ENCODE data around the gene JPH4.
"Not testable (repeated sequence)": the region's sequence is repeated elsewhere in the genome, so short reads cannot be mapped to it uniquely, and the experiment has no call there.

The JPH4 gene

DNA sequence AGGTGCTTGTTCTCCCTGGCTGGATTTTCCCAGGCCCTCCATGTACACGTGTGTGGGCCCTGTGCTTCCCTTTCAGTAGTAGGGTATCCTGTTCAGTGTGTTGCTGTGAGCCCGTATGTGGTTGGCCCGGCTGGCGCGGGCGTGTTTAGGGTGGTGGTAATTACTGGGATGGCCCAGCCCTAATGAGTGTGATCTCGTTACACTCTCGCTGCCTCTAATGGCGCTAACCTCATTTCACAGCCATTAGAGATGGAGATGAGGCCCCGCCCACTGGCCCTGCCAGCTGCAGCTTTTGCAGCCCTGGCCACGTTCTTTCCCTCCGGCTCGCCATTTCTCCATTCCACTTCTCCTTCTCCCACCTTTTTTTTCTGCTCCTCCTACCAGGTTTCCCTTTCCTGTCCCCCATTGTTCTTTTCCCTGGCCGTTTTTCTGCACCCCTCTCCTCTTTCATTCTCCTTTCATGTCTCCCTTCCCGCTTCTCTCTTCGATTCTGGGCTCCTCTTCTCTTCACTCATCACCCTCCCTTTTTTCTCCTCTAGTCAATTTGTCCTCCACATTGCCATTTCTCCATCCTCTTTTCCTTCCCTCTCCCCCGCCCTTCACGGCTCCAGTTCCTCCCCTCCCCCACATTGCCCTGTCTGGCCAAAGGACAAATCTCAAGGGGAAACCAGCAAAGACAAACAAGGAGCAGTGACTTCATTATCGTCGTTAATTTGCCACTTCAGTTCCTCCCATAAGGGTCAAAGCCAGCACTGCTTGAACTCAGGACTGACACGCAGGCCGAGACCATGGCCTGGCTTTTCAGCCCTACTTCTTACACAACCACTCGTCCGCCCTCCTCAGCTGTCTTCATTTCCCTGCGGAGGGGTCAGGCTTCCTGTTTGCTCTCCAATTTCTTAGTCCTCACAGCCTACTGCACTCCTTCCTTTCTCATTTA is 33.8 kb downstream of the JPH4 start:
- DNase-seq: no peak

DNA sequence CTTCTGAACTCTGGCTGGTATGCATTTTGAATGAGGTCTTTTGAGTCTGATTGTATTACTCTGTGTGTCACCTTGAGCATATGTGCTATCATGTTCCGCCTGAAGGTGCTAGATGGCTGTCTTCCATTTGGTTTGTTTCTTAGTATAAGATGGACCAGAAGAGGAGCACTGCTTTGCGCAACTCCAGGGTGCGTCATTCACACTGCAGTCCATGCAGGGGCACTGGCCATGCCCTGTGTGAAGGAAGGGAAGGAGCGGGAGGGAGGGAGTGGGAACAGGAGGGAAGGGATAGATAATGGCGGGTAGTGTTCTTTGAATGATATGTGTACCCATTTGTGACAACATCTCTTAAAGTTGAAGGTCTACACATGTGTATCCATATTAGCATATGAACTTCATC is 35.2 kb downstream of the JPH4 start:
- DNase-seq: no peak

DNA sequence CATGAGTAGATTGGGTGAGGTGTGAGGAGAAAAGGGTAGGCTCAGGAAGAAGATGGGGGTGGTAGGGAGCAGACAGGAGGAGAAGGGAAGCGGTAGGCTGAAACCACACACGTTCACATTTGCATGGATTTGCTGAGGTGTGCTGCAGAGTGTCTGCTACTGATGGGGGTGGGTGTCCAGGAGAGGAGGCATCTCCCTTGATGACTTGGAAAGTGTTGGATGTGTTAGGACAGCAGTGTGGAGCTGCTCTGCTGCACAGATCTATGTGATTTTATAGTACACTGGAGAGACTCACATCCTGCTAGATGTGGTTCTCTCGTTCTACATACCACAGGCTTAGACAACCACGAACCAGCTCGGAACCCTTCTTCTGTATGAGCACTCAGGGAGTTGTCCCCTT is 36.3 kb downstream of the JPH4 start:
- DNase-seq: no peak

DNA sequence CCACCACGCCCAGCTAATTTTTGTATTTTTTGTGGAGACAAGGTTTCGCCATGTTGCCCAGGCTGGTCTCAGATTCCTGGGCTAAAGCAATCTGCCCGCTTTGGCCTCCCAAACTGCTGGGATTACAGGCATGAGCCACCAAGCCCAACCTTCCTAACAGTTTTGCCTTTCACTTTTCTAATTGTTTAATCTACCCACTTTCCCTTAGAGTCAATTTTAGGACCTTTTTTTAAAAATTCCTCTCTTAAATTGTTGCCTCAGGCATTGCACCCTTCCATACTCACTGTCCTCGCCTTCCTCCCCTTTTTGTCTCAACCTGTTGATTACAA is 38.5 kb downstream of the JPH4 start:
- no peak for DNase-seq

DNA sequence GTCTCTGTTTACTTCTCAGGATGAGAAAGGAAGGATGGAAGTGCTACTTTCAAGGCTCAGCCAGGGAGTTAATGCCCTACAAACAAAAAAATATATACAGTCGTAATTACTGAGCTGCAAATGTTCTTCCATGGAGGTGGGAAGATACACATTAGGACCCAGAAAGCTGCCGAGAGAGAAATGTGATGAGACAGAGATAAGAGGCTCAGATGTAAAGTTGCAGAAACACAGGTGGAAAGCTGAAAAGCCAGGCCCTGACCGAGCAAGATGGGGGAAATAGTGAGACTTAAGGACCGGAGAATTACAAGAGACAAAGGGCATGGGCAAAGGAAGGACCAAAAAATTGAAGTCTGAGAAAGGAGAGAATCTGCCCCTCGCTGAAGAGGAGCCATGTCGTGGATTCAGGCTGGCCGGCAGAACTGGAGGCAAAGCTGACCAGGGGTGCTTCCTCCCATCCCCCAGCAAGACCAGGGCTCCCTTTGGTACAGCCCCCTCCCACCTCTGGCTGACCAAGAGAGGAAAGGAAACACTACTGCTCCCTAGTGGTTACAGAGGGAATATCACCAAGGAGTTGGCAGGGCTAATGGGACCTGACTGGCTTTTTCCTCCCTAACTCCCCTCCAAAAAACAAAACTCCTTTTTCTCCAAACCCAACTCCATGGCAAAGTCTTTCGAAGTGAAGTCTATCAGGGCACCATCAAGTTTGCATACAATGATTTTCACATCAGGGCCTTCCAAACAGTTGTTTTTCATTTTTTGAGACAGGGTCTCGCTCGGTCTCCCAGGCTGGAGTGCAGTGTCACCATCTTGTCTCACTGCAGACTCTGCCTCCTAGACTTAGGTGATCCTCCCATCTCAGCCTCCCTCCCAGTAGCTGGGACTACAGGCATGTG is 39.1 kb downstream of the JPH4 start:
- no peak for DNase-seq

DNA sequence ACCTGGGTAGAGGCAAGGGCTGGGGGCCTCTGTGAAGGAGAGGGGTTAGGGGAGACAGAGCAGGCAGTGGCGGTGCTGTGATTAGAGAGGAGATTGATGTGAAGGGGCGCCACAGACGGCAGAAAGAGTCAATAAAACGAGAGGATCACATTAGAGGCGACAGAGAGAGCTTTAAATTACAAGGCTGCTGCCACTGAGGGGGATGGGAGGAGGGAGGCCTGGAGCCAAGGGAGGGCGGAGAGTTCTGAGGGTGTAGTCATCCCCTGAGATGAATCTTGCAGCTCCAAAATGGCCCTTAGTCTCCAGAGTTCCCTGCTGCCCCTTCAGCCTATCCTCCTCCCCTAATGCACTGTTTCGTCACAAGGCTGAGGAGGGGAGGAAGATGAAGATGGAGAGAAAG is 39.8 kb downstream of the JPH4 start:
- no peak for DNase-seq

DNA sequence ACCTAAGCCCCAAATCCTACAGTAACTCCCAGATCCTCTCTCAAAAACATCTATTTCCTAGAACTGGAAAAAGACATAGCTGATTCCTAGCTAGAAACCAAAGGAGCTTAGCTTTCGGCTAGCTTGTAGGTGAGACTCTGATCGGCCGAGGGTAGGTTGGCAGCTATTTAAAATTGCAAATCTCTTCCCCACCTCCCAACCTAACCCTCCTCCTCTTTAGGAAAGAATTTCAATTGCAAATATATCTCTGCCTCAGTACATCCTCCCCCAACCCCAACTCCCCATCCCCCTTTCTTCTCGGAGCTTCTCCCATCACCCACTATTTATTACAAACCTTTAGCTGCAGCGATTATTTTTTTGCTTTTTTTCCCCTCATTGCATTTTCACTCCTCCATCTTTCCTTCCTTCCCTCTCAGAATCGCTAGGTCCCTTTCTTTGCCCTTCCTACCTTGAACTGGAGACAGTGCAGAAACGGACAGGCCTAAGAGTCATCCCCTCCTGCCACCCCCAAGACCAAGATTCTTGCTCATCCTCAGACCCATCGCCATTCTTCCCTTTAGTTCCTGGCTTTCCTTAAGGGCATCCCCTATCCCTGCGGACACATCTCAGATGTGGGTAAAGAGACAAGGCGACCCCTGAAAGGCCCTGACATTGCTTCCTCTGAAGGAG is 40.4 kb downstream of the JPH4 start:
- DNase-seq: no peak

DNA sequence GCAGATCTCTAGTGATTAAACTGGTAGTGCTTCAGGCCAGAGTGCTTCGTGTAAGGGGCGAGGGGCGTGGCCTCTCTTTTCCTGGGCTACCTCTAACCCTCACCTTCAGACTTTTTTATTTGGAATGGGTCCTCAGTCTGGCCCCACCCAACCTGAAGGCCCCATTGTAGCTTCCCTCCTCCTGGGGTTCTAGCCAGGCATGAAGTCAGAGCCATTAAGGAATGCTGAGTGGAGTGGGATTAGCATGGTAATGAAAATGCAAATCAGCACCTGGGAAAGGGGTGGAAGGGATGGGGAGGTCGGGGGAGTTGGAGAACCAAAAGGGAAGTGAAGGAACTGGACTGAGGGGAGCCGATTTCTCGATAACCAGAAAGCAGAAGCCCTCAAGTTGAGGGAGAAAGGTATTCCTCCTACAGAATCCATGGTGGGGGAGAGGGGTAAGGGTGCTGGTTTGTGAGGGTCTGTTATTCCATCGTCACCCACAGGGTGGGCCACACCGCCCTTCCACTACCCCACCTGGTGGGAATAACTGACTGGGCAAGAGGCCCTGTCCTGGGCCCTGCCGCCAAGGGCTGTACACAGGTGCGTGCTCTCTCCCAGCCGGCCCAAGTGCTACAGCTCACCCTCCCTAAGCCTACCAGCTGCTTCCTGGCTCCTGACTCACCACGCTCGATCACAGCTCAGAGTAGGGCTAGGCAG is 41.1 kb downstream of the JPH4 start:
- no peak for DNase-seq

DNA sequence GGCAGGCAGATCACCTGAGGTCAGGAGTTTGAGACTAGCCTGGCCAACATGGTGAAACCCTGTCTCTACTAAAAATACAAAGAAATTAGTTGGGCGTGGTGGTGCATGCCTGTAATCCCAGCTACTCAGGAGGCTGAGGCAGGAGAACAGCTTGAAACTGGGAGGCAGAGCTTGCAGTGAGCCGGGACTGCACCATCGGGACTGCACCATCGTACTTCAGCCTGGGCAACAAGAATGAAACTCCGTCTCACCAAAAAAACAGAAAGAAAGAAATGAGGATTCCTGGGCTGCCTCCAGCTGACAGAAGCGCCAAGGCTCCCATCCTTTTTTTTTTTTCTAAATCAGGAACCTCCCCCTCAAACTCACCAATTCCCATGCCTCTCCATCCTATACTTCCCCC is 41.7 kb downstream of the JPH4 start:
- DNase-seq: not testable (repeated sequence)

DNA sequence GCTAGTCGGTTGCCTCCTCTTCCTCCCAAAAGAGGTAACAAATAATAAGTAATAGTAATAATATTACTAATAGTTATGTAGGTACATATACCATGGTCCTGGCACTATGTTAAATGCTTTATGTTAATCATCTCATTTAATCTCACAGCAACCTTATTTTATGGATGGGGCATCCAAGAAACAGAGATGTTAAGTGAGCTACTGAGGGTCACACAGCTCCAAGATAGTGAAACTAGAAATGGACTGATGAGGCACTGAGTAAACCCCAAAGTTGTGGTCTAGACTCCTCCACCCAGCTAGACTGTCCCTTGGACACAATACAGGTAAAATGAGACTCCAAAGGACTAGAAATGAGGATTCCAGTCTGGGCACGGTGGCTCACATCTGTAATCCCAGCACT is 42.1 kb downstream of the JPH4 start:
- DNase-seq: no peak

DNA sequence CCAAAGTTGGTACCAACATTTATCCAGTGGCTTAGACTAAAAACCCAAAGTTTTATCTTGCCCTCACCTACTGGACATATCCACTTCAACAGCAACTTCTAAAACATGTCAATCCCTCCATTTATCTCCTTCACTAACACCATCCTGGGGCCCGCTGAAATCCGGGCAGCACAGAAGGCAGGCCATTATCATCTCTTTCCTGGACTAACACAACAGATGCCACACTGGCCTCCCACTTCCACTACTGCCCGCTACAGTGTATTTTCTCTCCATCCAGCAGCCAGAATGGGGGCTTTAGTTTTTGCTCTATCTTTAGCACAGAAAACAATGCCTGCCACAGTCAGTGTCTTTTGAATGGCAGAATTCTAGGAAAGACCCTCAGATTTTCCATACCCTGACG is 42.6 kb downstream of the JPH4 start:
- no peak for DNase-seq

DNA sequence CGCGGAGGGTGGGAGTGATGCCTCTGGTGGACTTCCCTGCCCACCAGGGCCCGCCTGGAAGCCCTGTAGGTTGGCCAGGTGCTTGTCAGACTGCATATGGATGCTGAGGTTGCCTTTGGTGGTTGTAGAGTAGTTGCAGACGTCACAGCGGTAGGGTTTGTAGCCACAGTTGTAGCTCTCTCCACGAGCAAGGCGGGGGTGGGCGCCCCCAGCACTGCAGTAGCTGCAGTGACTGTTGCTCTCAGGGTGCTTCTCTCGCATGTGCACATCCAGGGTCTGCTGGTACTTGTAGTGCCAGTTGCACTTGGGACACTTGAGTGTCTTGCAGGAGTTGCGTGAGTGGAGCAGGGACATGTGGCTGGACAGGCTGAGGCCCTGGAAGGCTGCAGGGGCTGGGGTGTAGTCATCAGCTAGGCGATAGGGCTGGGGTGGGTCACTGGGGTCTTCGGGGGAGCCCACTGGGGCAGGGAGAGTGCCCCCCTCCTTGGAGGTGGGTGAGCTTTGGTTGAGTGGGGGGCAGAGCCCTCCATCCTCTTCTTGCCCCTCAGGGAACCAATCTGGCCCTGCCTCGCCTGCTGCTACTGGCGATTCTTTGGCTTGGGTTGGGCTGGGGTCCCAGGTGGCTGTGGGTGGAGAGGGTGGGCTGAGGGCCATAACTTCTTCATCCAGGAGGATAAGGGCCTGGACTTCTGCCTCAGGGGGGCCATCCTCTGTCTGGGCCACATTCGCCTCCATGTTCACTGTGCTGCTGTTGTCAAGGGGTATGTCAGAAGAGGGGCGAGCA is 44.7 kb downstream of the JPH4 start:
- no peak for DNase-seq

DNA sequence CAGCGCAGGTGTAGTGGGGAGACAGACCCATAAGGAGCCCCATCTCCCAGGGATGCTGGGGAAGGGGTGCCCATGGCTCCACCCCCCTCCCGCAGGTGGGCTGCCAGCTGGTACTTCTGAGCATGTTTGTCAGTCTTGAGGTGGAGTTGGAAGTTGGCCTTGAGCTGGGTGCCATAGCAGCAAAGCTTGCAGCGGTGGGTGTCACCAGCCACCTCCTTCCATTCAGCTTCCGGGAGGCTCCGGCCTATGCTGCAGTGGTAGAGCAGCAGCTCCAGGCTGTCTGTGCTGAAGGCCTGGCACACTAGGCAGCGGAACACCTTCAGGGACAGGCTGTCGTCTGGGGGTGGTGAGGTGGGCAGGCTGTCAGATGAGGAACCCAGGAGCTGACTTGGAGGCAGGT is 45.9 kb downstream of the JPH4 start:
- no peak for DNase-seq

DNA sequence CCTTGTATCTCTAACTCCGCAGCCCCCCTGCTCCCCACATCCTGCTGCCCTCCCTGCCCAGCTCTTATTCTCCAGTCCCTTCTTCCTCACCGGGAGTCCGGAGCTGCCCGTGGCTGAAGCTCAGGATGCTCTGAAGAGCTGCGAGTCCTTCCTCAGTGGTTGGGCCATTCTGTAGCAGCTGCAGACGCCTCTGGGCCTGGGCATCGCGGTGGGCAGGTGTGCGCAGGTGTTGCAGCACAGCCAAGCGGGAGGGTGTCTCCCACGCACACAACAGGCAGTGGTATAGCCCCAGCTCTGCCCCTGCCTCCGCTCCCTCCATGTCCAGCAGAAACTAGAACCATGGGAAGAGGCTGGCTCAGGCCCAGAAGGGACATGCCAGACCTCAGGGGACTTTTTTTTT is 47.2 kb downstream of the JPH4 start:
- DNase-seq: no peak

DNA sequence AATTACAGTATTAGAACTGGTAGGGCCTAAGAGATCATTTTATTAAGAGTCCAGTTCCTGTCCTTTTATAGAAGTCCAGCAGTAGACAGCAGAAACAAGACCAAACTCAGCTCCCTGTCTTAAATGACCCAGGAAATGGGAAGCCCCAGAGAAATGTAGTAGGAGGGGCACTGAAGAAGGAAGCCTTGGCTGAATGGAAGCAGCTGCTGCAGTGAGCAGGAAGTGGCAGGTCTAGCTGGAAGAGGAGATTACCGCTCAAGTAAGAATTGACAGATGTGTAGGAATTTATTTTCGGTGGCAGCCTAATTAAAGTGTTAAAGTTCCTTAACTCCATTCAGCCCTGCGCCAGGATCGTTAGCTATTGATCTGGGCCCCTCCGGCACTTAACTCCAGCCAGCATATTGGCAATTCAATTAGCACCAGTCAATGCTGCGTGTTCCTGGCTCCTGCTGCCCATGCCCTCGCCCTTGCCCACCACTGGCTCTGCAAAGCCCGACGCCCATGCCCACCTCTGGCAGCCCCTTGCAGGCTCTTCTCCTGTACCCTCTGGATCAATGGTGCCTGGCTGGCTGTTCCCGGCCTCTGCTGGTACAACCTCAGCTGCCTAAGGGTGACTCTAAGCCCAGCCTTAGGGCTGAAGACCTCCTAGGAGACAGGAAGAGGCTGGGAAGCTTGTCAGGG is 48.1 kb downstream of the JPH4 start:
- no peak for DNase-seq

DNA sequence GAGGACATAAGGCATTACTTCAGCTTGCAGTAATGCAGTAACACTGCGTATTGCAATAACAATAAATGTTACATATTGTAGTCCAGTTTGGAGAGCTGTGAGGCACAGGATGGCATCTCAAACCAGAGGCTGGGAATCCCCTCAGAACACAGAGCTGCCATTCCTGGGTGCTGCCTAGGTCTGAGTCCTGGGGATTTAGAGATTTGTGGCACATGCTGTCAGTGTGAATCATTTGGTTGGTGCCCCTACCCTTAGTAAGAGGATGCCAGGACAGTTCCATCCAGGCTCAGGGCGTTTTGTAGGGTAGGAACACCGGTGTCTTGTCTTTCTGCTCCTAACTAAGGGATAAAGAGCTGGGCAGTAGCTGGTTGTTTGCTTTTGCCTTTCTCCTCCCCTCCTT is 49.6 kb downstream of the JPH4 start:
- DNase-seq: no peak

DNA sequence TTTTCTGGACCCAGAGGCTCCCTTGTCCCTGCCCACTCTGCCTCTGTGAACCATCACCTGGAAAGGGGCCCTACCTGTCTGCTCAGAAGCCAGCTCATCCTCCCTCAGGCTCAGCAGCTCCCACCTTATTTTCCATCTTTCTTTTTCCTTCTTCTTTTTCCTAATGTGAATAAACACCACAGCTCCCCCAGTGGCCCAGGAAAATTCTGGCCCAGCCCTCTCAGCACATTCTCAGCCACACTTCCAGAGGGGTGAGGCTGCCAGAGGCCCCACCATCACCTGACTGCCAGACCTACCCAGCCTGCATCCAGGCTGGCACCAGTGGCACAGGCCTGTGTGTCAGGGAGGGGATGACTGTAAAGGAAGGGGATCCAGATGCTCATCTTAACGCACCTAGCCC is 50.0 kb downstream of the JPH4 start:
- DNase-seq: no peak

DNA sequence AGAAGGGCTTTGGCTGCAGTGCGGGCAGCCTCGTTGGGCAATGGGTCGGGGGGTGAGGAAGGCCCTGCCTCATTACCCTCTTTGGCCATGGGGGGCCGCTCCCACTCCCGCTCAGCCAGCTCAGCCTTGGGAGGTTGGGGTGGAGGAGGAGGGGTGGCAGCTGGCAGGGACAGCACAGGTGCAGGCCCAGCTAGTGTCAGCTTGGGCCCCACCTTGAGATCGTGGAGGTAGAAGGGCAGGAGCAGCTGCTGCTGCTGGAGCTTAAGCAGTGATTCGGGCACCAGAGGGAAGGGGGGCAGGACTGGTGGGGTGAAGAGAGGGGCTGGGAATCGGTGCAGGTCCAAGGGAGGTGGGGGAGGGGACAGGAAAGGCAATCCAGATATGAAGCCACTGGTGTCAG is 53.0 kb downstream of the JPH4 start:
- DNase-seq: no peak

DNA sequence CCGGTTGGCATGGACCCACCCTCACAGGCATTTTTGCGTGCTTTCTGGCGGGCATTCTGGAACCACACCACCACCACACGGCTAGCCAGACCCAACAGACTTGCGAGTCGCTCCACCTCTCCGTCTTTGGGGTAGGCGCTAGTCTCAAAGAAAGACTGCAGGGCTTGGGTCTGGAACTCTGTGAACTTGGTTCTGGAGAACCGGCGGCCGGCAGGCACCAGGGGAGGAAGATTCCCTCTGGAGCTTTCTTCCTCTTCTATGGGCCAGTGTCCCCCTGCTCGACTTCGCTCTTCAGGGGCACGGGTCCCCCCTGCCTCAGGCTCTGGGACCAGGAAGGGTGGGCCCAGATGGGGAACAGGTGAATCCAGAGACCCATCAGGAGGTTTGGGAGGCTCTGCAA is 53.6 kb downstream of the JPH4 start:
- DNase-seq: no peak

DNA sequence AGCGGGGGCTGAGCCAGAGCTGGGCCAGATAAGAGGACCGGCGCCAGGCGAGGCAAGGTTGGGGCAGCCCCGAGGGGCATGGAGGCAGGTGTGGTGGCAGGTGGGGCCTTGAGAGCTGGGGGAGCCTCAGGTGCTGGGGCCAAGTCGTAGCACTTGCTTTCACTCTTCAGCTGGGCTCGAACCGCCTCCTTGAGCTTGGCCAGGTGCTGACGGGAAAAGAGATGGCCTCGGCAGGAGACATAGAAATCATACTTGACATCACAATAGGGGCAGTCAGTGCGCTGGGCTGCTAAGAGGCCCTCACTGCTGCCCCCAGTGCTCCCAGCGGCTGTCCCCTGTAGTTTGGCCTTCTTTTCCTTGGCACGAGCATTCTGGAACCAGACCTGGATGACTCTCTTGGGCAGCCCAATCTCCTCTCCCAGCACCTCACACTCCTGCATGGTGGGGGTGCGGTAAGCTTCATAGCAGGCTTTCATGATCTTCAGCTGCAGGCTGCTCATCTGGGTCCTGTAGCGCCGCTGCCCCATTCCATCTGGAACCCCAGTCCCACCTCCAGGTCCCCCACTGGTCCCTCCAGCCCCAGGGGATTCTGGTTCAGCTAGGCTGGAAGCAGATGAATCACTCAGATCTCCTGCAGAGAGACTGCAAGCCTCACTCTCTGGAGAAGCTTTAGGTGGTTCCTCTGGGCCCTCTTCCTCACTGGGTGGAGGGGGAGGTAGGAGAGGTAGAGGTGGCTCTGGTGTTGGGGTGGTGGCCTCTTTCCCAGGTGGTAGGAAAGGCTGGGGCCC is 55.2 kb downstream of the JPH4 start:
- no peak for DNase-seq

Data from kidney glomerular epithelial cell (primary cell).